OCI-LY7 (cell line): ENCODE measurements around the gene GSC2. TPM values are rescaled to one million over a fixed set of nuclear protein-coding genes. Genes with fewer than 3 reads are reported as not detected.

Experiments used
- BruUV-seq: library from RNA; stranded (reverse); fragments of 400-500 nt; replicated peaks from 2 replicates; lab custom pipeline; 2021; lab: Mats Ljungman, UMichigan
- CTCF ChIA-PET: fragments of 300-600 bp; sonication (Branson Sonifier 250); formaldehyde crosslinking; loops from one replicate; lab custom pipeline; 2022; ENCODE audit warnings: antibody characterized with exemption; ENCODE audit not compliant: unreplicated experiment; lab: Charles Lee
- POLR2A ChIA-PET: fragments of 300-600 bp; sonication (Branson Sonifier 250); formaldehyde crosslinking; loops from one replicate; lab custom pipeline; 2022; ENCODE audit warnings: antibody characterized with exemption; lab: Charles Lee
- DNase-seq: peaks from one replicate; pipeline ENCODE4 v3.0.0-alpha.2; 2015; ENCODE audit warnings: low spot score
- H2AFZ ChIP-seq: fragments of 200-600 bp; sonication (generic), shearing (Covaris generic); 2 replicates; pipeline ENCODE4 v1.6.1; 2014; ENCODE audit warnings: mild to moderate bottlenecking, antibody characterized with exemption, low read length, moderate library complexity
- H3K27ac ChIP-seq: fragments of 200-600 bp; sonication (generic); 2 replicates; pipeline ENCODE4 v1.5.1; 2014; ENCODE audit warnings: mixed run types, low read depth, mild to moderate bottlenecking, moderate library complexity, low read length, inconsistent platforms; ENCODE audit not compliant: poor library complexity, severe bottlenecking
- H3K36me3 ChIP-seq: fragments of 200-600 bp; sonication (generic); 2 replicates; pipeline ENCODE4 v1.6.1; 2014; ENCODE audit warnings: mild to moderate bottlenecking, antibody characterized with exemption, low read length, moderate library complexity, mixed read lengths; ENCODE audit not compliant: insufficient read depth
- H3K4me1 ChIP-seq: fragments of 200-600 bp; sonication (generic); 2 replicates; pipeline ENCODE4 v1.5.1; 2014; ENCODE audit warnings: mild to moderate bottlenecking, low read length; ENCODE audit not compliant: insufficient read depth, poor library complexity, severe bottlenecking
- H3K4me2 ChIP-seq: fragments of 200-600 bp; sonication (generic); 2 replicates; pipeline ENCODE4 v1.6.1; 2014; ENCODE audit warnings: mild to moderate bottlenecking, low read length
- H3K4me3 ChIP-seq: fragments of 200-600 bp; sonication (generic); 2 replicates; pipeline ENCODE4 v1.5.1; 2014; ENCODE audit warnings: mild to moderate bottlenecking, low read depth, low read length; ENCODE audit not compliant: poor library complexity, severe bottlenecking
- H3K79me2 ChIP-seq: fragments of 200-600 bp; sonication (generic); 2 replicates; pipeline ENCODE4 v1.6.1; 2016; ENCODE audit warnings: low read depth, mild to moderate bottlenecking, low read length, moderate library complexity, mixed read lengths; ENCODE audit not compliant: insufficient read depth
- H3K9me2 ChIP-seq: fragments of 200-600 bp; sonication (generic); 2 replicates; pipeline ENCODE4 v1.6.1; 2016; ENCODE audit warnings: mild to moderate bottlenecking, low read length, mixed read lengths; ENCODE audit not compliant: insufficient read depth
- H3K9me3 ChIP-seq: fragments of 200-600 bp; sonication (generic); 2 replicates; pipeline ENCODE4 v1.6.1; 2014; ENCODE audit warnings: mild to moderate bottlenecking, mixed run types, low read length, mixed read lengths
- H4K20me1 ChIP-seq: fragments of 200-600 bp; sonication (generic); 2 replicates; pipeline ENCODE4 v1.6.1; 2014; ENCODE audit warnings: mild to moderate bottlenecking, antibody characterized with exemption, low read length, moderate library complexity, mixed read lengths; ENCODE audit not compliant: insufficient read depth
- EZH2phosphoT487 ChIP-seq: fragments of 200-600 bp; sonication (generic); IDR thresholded peaks from 2 replicates; pipeline ENCODE4 v1.6.1; 2018; ENCODE audit warnings: low read depth, borderline replicate concordance, mild to moderate bottlenecking, mixed run types, antibody characterized with exemption, low read length, moderate library complexity, mixed read lengths
- intact Hi-C: fragments of 100-400 bp; cut with micrococcal nuclease; formaldehyde crosslinking; loops from one replicate; pipeline ENCODE4 v1.10.0; 2022; ENCODE audit not compliant: unreplicated experiment
- total RNA-seq, 2 experiments: library from RNA; depleted of rRNA in 1 of 2; stranded (reverse); fragments of >200 nt in 1 of 2; shearing (Covaris generic) in 1 of 2; gene quantifications; 2 replicates each; pipeline ENCODE4 v1.2.3, GENCODE V29; 2014 to 2022
- TF ChIP-seq, protein P1 (sequence below): fragments of 200-600 bp; sonication (generic); conservative IDR thresholded peaks from 2 replicates; pipeline ENCODE4 v1.5.1; 2014; ENCODE audit warnings: mild to moderate bottlenecking, antibody characterized with exemption, low read length, moderate library complexity, mixed read lengths

The GSC2 gene
- total RNA-seq, 2 experiments from 2014 or later: not detected

- peaks cover 62% of the 10 kb centered on the region for H3K36me3 ChIP-seq
- H3K27ac ChIP-seq: no peak overlapping the region
- CTCF ChIA-PET: no interaction called here
- H3K79me2 ChIP-seq: peaks cover 10% of the 10 kb centered on the region; the same call in 1 of the 2 replicates
- no peaks in the 10 kb centered on the region for H3K9me3 ChIP-seq
- no peaks in the 10 kb centered on the region for H4K20me1 ChIP-seq
- no peak overlapping the region for H3K4me3 ChIP-seq
- POLR2A ChIA-PET: no interaction called here
- DNase-seq: no peak
- no peak overlapping the region for H3K4me2 ChIP-seq
- H3K4me1 ChIP-seq: peaks cover 9% of the 10 kb centered on the region
- BruUV-seq: no TSS peak
- intact Hi-C loops: no loop called here
- H3K9me2 ChIP-seq: no peaks in the 10 kb centered on the region
- H2AFZ ChIP-seq: no peak overlapping the region
- no peak for TF ChIP-seq EZH2phosphoT487
- TF ChIP-seq, protein P1, sequence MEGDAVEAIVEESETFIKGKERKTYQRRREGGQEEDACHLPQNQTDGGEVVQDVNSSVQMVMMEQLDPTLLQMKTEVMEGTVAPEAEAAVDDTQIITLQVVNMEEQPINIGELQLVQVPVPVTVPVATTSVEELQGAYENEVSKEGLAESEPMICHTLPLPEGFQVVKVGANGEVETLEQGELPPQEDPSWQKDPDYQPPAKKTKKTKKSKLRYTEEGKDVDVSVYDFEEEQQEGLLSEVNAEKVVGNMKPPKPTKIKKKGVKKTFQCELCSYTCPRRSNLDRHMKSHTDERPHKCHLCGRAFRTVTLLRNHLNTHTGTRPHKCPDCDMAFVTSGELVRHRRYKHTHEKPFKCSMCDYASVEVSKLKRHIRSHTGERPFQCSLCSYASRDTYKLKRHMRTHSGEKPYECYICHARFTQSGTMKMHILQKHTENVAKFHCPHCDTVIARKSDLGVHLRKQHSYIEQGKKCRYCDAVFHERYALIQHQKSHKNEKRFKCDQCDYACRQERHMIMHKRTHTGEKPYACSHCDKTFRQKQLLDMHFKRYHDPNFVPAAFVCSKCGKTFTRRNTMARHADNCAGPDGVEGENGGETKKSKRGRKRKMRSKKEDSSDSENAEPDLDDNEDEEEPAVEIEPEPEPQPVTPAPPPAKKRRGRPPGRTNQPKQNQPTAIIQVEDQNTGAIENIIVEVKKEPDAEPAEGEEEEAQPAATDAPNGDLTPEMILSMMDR: no peak
Measured at GRCh38 chr22:19139001-19139356, 11.1 kb downstream of the GSC2 start.

DNA sequence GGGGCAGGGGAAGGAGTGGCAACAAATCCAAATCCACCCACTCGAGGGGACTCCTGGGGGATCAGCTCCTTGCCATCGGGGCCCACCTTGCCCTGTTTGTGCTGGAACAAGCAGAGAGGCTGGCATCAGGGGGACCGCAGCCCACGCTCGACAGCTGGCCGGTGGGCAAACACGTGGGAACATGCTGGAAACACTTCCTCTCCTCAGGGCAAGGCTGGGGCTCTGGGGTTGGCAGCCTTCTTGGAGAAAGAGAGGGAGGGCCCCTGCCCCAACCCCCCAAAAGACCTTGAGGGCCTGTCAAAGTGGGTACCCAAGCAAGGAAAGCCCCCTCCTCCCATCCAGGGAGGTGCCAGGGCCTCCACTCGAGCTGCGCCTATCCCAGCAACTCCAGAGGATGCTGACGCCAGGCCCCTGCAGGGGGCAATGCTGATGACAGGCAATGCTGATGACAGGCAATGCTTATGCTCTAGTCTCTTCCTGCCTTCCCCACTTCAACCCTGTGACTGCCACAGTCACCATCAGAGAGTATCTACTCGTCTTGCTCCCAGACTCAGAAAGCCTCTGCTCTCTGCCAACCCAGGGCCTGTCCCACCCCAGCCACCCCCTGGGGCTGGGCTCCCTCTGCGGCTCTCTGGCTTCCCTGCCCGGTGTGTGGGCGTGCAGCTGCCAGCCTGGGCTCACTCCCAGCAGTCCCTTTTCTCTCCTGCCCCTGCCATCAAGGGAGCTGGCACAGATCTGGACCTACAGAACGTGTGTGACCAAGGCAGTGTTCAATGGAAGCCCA is 11.7 kb downstream of the GSC2 start:
- CTCF ChIA-PET: no interaction called here
- Histone ChIP-seq H3K9me2 (no peaks in the 10 kb centered on the region), H2AFZ (no peak overlapping the region), H3K79me2 (peaks cover 4% of the 10 kb centered on the region; the same call in 1 of the 2 replicates), H3K27ac (no peak overlapping the region), H3K9me3 (no peaks in the 10 kb centered on the region), H4K20me1 (no peaks in the 10 kb centered on the region), H3K36me3 (peaks cover 68% of the 10 kb centered on the region), H3K4me3 (no peak overlapping the region), H3K4me2 (no peak overlapping the region), H3K4me1 (peaks cover 4% of the 10 kb centered on the region)
- POLR2A ChIA-PET: no interaction called here
- no peak for DNase-seq
- intact Hi-C loops: no loop called here
- TF ChIP-seq, protein P1: no peak
- TF ChIP-seq EZH2phosphoT487: no peak
- no TSS peak for BruUV-seq

- H3K79me2 ChIP-seq: no peaks in the 10 kb centered on the region
- H2AFZ ChIP-seq: no peak overlapping the region
- CTCF ChIA-PET: no interaction called here
- no peaks in the 10 kb centered on the region for H3K9me3 ChIP-seq
- intact Hi-C loops: no loop called here
- no peak overlapping the region for H3K4me2 ChIP-seq
- POLR2A ChIA-PET: no interaction called here
- H4K20me1 ChIP-seq: no peaks in the 10 kb centered on the region
- H3K9me2 ChIP-seq: no peaks in the 10 kb centered on the region
- TF ChIP-seq, protein P1: no peak
- TF ChIP-seq EZH2phosphoT487: no peak
- no peak overlapping the region for H3K4me3 ChIP-seq
- DNase-seq: no peak
- no peaks in the 10 kb centered on the region for H3K4me1 ChIP-seq
- peaks cover 74% of the 10 kb centered on the region for H3K36me3 ChIP-seq
- BruUV-seq: no TSS peak
- no peak overlapping the region for H3K27ac ChIP-seq
Measured at GRCh38 chr22:19137384-19138216, 12.5 kb downstream of the GSC2 start.
